Measurements from ENCODE around the gene KIAA1210.
A peak's percentile ranks its signal among the peaks of the same experiment; 100 is the strongest.

KIAA1210 gene

DNA sequence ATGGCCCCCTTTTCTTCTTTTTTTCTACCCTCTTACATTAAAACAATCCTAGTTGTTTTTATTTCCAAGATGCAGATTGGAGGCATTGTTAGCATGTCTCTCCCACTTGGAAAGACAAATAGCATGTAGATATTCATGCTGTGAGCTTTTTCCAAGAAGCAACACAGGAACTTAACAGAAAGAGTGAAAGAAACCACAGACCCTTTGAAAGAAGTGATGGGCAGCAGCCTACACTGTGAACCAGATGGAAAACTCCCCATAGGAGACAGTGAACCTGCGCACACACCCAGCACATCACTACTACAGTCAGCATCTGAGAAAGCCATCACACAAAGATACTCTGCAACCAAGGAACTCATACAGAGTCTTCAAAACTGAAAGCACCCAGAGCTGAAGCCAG lies 37.0 kb downstream of the KIAA1210 start:
- no peak for DNase-seq

- DNase-seq: no peak
Measured at GRCh38 chrX:119089619-119090018, 38.0 kb downstream of the KIAA1210 start.

- DNase-seq: no peak
Measured at GRCh38 chrX:119087121-119087520, 40.5 kb downstream of the KIAA1210 start.

GRCh38 chrX:119084766-119085165 lies 42.8 kb downstream of the KIAA1210 start:
- no peak for DNase-seq

DNA sequence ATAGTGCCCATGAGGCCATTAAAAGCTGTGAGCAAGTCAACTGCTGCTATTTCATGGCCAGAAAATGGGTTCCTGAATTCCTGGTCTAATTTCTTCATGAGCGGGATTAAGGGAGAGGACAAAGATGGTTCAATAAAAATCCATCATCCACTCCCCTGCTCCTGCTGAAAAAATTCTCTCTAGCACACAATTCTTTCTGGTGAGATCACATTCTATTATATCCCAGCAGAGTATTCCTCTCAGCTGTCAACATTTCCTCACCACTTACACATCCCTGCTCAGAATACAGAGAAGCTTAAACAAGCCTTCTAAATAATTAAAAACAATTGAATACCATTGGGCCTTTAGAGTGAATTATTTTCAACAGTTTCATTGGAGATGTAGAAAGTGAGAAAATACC lies 45.3 kb downstream of the KIAA1210 start:
- DNase-seq: no peak

DNA sequence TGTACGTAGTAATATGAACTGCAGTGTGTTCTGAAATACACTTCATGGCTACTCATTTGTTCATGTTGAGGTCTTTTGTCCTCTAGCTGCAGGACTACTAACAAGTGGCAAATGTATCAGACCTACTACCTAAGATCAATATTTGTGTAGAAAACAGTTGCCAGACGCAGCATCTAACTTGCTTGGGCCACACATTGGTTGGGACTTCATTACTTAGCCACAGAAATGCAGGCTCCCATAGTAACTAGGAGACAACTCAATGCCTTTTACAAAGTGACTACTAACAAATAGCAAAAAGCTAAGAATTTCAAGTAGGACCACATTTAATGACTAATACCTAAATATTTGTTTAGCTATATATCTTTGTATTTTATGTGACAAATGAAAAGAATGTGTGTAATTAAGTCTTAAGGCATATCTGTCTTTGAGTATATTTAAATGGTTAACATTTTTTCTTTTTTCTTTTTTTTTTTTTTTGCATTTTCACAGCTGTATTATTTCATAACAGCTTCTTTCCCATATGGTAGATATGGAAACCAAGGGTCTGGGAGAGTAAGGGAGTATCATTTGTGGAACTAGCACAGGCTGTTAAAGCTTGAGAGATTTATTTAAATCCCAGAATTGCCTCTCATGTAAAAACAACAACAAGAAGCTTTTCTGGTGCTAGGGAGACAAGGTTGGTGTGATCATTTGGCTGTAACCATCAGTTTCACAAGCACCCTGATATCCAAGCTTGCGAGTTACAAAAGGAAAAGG lies 52.2 kb downstream of the KIAA1210 start:
- no peak for DNase-seq

GRCh38 chrX:119073911-119074310 lies 53.7 kb downstream of the KIAA1210 start:
- DNase-seq: no peak

DNA sequence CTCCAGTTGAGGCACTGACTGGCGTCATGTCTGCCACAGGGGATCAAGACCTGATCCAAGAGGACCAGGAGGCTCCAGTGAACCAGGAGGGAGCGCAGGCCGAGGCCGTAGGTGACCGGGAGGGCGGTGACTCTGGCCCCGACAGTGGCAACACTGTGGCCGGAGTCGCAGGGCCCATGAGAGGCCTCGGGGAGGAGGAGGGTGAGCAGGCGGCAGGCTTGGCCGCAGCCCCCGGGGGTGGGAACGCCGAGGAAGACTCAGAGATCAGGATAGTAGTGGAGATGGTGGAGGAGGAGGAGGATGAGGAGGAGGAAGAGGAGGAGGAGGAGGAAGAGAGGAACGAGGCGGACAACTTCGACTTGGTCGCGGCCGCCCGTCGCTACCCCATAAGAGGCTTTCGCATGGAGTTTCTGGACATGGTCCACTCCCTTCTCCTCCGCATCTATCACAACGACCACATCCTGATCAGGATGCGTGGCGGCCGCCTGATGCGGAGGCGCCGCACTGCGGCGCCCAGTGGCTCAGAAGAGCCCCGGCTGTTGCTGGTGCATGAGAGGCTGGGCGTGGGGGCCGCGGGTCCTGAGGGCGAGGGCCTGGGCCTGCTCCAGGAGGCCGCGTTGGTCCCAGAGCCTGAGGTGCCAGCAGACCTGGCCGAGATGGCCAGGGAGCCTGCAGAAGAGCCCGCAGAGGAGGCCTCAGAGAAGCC lies 54.3 kb downstream of the KIAA1210 start:
- no peak for DNase-seq

DNA sequence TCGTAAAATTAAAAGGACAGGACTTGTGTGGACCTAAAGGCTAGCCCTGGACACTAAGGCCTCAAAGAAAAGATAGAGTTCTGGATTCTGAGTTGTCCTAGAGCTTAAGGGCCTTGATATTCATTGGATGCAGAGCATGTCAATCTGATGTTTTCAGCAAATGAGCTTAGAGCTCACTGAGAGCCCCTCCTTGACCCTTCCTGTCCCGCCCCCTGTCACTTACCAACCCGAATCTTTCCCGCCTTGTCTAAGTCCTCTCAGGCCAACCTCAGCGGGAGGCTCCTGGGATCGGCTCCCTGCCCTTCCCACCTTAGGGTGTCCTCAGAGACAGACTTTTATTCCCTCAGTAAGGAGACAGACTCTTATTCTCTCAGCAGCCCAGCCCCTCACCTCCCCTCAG lies 54.9 kb downstream of the KIAA1210 start, which contains the start of gene CT47C1:
Gene CT47C1, plus strand, starts transcription at position 250 of the 400 bp plus-strand sequence. CDS start 233 bp downstream, outside the sequence.
- no peak for DNase-seq

- no peak for DNase-seq
Measured at GRCh38 chrX:119071381-119071780, 56.2 kb downstream of the KIAA1210 start.

DNA sequence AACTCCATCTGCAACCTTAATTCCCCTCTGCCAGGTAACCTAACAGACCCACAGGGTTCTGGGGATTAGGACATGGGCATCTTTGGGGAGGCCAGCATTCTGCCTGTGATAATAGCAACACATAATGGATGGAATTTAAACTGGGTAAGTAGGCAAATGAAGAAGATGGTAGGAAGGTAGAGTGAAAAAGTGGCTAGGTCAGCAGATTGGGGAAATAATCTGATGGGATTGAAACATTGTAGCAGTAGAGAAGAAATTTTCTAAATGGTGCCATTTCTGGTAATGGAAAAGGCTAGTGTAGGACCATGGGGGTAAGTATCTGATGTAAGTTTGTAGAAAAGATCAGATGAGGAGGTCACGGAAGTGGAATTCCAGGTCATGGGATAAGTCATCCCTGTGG lies 57.9 kb downstream of the KIAA1210 start:
- DNase-seq: no peak

DNA sequence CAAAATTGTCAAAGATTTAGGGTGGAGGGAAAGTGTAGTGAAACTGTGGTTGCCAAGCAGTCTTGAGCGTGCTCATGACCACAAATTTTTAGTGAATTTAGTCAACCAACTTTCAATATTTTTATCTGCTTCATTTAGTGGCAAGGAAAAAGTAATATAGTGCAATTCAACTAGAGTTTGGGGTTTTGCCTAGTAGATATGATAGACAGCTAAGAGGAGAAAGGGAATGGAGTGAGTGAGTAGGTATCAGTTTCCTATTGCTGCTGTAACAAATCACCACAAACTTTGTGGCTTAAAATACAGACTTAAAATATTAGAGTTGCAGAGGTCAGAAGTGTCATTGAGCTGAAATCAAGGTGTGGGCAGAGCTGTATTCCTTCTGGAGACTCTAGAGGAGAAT lies 58.5 kb downstream of the KIAA1210 start:
- no peak for DNase-seq

DNA sequence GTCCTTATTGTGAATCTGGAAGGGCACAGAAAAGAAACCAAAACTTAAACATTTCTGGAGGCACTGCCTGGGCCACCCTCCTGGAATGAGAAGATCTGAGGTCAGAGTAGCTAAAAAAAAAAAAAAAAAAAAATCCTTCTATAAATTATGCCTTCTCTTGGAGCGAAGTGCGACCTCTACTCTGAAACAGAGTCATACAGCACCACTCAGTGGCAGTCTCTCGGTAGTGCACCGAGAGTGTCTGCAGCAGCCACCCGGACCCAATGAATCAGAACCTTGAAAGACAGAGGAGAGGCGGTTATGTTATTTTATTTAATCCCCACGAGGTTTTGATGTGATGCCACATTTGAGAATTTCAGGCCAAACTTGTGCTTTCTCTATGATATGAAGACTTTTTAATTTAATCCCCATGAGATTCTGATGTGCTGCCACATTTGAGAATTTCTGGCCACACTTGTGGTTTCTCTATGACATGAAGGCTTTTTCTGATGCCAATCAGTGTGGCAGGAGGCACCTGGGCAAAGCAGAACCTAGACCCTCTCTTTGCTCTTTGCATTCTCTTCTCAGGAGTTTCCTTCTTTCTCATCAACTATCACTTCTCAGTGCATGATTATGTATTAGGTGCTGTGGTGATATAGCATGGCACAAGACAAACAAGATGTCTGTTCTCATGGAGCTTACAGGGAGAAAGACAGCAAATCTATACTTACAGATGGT lies 60.4 kb downstream of the KIAA1210 start:
- peak; percentile 16 to 35 for DNase-seq

DNA sequence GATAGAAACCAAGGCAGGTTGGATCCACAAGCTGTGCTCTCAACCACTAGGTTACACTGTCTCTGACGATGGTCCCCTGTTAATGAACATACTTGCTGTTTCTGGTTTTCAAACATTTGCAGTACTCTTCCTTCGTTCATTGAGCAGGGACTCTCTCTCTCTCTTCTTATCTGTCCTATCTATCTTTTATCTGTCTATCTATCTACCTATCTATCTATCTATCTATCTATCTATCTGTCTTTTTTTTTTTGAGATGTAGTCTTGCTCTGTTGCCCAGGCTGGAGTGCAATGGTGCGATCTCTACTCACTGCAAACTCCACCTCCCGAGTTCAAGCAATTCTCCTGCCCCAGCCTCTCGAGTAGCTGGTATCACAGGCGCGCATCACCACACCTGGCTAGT lies 64.2 kb downstream of the KIAA1210 start:
- no peak for DNase-seq

DNA sequence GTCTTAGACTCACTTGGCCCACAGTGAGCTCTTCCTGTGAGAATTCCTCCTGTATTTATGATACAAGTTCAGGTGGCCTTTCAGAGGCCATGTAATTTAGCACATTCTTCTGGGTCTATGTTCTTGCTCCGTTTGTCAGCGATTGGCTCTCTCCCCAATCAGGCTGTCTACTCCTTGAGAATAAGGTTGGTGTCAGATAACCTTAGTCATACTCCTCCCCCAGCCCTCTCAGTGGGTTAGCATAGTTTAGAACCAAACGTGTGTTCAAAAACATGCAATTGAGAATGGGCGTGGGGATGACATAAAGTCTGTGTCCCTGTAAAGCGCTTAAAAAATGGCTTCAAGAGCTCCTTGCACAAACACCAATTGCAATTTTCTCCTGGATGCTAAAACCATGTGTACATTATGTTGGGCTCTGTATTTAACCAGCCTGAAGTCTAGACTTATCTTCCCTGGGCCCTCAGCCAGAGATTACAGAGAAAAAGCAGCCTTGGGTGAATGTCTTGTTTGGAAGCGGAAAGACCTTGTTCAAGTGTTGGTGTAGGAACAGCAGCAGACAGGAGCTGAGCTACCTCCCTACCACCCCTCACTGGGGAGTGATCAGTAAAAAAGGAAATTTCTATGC lies 64.8 kb downstream of the KIAA1210 start:
- DNase-seq: no peak

DNA sequence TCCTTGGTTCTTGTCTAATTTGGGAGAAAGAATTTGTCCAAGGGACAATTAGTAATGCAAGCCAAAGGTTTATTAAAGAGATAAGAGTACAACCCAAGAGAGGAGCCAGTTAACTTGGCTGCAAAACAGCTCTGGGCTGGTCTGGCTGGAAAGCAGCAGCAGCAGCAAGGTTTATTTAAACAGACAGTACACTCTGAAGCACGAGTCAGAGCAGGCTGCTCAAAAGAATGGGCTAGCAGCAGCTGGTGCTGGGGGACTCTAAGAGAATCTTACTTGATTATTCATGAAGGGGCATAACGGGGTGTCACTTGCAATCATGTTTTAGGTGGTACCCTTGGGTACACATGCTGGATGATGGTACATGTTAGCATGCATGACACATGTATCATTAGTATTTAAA lies 71.9 kb downstream of the KIAA1210 start:
- DNase-seq: no peak

GRCh38 chrX:119045884-119046283 lies 81.7 kb downstream of the KIAA1210 start:
- no peak for DNase-seq

GRCh38 chrX:119042996-119043395 lies 84.6 kb downstream of the KIAA1210 start:
- DNase-seq: no peak

GRCh38 chrX:119042040-119042439 lies 85.6 kb downstream of the KIAA1210 start:
- no peak for DNase-seq

- no peak for DNase-seq
Measured at GRCh38 chrX:119041175-119041574, 86.4 kb downstream of the KIAA1210 start.

DNA sequence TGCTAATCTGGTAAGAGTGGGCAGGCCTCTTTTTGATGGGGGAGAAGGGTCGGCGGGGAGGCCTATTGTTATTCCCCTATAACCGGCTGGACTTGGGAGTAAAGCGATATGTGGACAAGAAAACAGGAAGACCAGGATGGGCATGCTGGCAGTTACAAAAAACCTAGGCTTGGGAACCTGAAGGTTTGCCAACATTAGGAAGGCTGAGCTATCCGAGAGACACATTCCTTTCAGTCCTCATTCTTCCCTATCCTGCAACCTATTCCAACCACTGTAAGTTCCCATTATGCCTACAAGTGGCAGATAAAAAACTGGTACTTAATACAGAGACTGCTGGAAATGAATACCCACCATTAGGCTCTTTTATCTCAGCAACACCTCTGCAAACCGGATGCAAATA lies 87.2 kb downstream of the KIAA1210 start:
- DNase-seq: no peak

DNA sequence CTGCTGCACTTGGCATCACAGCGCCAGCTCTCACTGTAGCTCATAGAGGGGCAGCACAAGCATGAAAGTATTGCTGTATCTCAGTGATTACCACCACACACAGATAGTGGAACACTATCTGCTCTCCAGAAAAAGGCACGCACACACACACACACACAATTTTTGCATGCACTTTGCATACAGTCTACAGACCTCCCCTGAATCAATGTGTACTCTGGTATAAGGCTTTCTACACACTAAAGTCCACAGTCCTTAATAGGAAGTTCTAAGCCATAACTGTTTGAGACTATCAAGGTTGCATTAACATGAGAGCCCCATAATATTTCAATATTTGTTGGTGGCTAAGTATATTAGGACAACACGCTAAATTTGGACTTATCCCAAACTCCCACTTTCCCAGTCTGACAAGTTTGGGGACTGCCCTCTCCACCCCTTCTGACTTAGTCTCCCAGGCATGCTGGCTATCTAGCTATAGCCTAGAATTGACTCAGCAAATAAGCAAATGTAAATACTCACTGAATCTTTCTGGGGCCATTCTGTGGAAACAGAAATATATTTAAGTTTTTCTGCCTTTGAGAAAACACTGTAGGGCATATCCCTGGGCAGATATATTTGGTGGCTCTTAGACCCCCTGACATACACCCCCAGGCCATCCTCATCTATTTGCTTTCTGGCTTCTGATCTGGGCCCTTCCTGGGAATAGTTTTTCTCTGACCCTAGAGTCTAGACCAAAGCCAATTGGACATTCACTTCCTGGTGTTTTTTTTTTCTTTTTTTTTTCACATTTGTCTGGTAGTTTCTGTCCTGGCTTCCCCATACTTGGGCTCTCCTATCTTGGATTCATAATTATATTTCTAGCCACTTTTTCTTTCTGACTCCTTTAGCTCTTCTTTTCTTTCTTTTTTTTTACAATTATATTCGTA lies 91.2 kb downstream of the KIAA1210 start:
- DNase-seq: no peak
